ENCODE data around the gene PIM3.

PIM3 gene

DNA sequence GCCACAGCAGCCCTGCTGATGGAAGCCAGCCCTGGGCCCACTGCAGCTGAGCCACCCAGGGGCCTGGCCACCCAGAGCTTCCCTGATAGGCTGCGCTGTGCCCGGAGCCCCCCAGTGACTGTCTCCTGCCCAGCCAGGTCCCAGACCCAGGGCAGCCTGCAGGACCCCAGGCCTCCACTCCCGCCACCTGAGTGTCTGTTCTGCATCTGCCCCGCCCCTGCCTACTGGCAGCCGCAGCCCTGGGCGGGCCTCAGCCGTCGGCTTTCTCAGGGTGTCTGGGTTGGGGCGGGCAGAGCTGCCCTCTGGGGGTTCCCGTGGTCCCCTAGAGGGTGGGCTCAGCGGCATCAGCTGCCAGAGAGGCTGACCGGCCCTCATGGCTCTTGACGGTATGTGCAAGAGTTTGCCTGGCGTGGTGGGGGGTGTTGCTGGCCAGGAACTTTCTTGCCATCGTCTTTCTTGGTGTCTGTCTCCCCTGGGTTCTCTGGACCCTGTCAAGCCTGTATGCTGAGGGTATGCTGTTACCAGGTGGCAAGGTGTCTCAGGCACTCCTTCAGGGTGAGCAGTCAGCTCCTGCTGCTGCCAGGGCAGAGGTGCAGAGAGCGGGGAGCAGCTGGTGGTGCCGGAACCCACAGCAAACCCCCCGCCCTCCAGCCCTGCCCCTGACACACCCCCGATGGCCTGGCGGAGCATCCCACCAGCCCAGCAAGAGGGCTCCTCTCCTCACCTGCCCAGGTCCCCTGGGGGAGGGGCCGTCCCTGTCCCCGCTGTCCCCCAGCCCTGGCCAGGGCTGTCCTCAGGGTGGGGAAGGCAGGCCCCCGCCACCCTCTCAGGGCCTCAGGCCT, 12.2 kb upstream of the PIM3 start:
- H3K9ac ChIP-seq (ENCODE audit: low read length), result no peak overlapping the region
- H3K27ac ChIP-seq (ENCODE audit: low read depth, low read length), result no peak overlapping the region
- no peaks in the 10 kb centered on the region for H3K36me3 ChIP-seq (ENCODE audit: insufficient read depth, low read length)
- H3K9me3 ChIP-seq (ENCODE audit: low read length), result no peaks in the 10 kb centered on the region
- no peaks in the 10 kb centered on the region for H3K4me1 ChIP-seq (ENCODE audit: insufficient read depth, low read length)
- no peaks in the 10 kb centered on the region for H3K27me3 ChIP-seq (ENCODE audit: control insufficient read depth in 1 of 2, insufficient read depth in 2 of 2, low read length in 2 of 2)
- H3K4me3 ChIP-seq (ENCODE audit: low read depth in 1 of 2, low read length in 2 of 2), result no peak overlapping the region

- H3K27ac ChIP-seq (ENCODE audit: low read depth, low read length), result no peak overlapping the region
- H3K9ac ChIP-seq (ENCODE audit: low read length), result no peak overlapping the region
- no peak overlapping the region for H3K4me3 ChIP-seq (ENCODE audit: low read depth in 1 of 2, low read length in 2 of 2)
- no peaks in the 10 kb centered on the region for H3K9me3 ChIP-seq (ENCODE audit: low read length)
- H3K4me1 ChIP-seq (ENCODE audit: insufficient read depth, low read length), result no peaks in the 10 kb centered on the region
- no peaks in the 10 kb centered on the region for H3K36me3 ChIP-seq (ENCODE audit: insufficient read depth, low read length)
- no peaks in the 10 kb centered on the region for H3K27me3 ChIP-seq (ENCODE audit: control insufficient read depth in 1 of 2, insufficient read depth in 2 of 2, low read length in 2 of 2)
Observed at GRCh38 chr22:49948958-49949913, 11.3 kb upstream of the PIM3 start.

- Histone ChIP-seq H3K4me3 (ENCODE audit: low read depth in 1 of 2, low read length in 2 of 2) (no peak overlapping the region), H3K27me3 (ENCODE audit: control insufficient read depth in 1 of 2, insufficient read depth in 2 of 2, low read length in 2 of 2) (no peaks in the 10 kb centered on the region), H3K4me1 (ENCODE audit: insufficient read depth, low read length) (no peaks in the 10 kb centered on the region), H3K36me3 (ENCODE audit: insufficient read depth, low read length) (no peaks in the 10 kb centered on the region), H3K9me3 (ENCODE audit: low read length) (no peaks in the 10 kb centered on the region), H3K27ac (ENCODE audit: low read depth, low read length) (no peak overlapping the region), H3K9ac (ENCODE audit: low read length) (no peak overlapping the region)
Observed at GRCh38 chr22:49949914-49950292, 10.7 kb upstream of the PIM3 start.

DNA sequence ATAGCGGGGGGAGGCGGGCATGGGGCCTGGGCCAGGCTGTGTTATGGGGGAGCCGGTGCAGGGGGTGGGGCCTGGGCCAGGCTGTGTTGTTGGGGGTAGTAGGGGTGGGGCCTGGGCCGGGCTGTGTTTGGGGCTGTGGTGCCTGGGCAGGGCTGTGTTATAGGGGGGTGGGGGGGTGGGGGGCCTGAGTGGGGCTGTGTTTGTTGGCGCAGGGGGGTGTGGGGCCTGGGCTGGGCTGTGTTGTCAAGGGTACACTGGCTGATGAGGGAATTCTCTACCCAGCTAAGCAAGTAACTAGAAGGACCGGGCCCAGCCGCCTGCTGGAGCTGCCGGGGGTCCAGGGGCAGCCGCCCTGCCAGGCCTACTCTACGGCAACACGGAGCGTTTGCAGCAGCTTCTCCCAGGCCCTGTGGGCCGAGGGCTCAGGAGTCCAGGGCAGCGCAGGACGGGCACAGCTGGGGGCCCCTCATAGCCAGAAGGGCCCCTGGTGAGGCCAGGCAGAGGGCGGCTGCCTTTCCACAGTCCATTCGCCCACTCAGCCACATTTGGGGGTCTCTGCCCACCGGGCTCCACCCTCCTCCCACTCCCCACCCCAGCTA, 10.1 kb upstream of the PIM3 start:
- no peak overlapping the region for H3K4me3 ChIP-seq (ENCODE audit: low read depth in 1 of 2, low read length in 2 of 2)

GRCh38 chr22:49951000-49951677, 9.4 kb upstream of the PIM3 start:
- Histone ChIP-seq H3K9me3 (ENCODE audit: low read length) (no peaks in the 10 kb centered on the region), H3K9ac (ENCODE audit: low read length) (no peak overlapping the region), H3K27ac (ENCODE audit: low read depth, low read length) (no peak overlapping the region), H3K4me1 (ENCODE audit: insufficient read depth, low read length) (no peaks in the 10 kb centered on the region), H3K27me3 (ENCODE audit: control insufficient read depth in 1 of 2, insufficient read depth in 2 of 2, low read length in 2 of 2) (no peaks in the 10 kb centered on the region), H3K36me3 (ENCODE audit: insufficient read depth, low read length) (no peaks in the 10 kb centered on the region), H3K4me3 (ENCODE audit: low read depth in 1 of 2, low read length in 2 of 2) (no peak overlapping the region)

More for the DNA sequence above, 10.1 kb upstream of the PIM3 start:
- H3K27me3 ChIP-seq (ENCODE audit: control insufficient read depth in 1 of 2, insufficient read depth in 2 of 2, low read length in 2 of 2), result no peaks in the 10 kb centered on the region
- no peak overlapping the region for H3K9ac ChIP-seq (ENCODE audit: low read length)
- H3K9me3 ChIP-seq (ENCODE audit: low read length), result no peaks in the 10 kb centered on the region
- H3K36me3 ChIP-seq (ENCODE audit: insufficient read depth, low read length), result no peaks in the 10 kb centered on the region
- no peak overlapping the region for H3K27ac ChIP-seq (ENCODE audit: low read depth, low read length)
- H3K4me1 ChIP-seq (ENCODE audit: insufficient read depth, low read length), result no peaks in the 10 kb centered on the region

DNA sequence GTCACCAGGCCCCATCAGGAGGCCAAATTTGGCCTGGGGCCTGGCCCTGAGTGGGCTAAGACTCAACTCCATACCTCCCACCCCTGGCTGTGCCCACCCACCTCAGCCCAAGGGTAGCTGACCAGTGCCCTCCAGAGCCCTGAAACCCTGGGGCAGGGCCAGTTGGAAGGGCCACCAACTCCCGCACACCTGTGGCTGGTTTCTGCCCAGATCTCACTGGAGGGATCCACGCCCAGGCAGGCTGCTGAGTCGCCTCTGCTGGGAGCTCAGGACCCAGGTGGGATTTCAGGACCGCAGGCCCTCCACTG, 8.9 kb upstream of the PIM3 start:
- H3K9ac ChIP-seq (ENCODE audit: low read length), result no peak overlapping the region
- H3K9me3 ChIP-seq (ENCODE audit: low read length), result no peaks in the 10 kb centered on the region
- no peaks in the 10 kb centered on the region for H3K36me3 ChIP-seq (ENCODE audit: insufficient read depth, low read length)
- H3K27me3 ChIP-seq (ENCODE audit: control insufficient read depth in 1 of 2, insufficient read depth in 2 of 2, low read length in 2 of 2), result no peaks in the 10 kb centered on the region
- H3K27ac ChIP-seq (ENCODE audit: low read depth, low read length), result no peak overlapping the region
- no peak overlapping the region for H3K4me3 ChIP-seq (ENCODE audit: low read depth in 1 of 2, low read length in 2 of 2)
- no peaks in the 10 kb centered on the region for H3K4me1 ChIP-seq (ENCODE audit: insufficient read depth, low read length)

DNA sequence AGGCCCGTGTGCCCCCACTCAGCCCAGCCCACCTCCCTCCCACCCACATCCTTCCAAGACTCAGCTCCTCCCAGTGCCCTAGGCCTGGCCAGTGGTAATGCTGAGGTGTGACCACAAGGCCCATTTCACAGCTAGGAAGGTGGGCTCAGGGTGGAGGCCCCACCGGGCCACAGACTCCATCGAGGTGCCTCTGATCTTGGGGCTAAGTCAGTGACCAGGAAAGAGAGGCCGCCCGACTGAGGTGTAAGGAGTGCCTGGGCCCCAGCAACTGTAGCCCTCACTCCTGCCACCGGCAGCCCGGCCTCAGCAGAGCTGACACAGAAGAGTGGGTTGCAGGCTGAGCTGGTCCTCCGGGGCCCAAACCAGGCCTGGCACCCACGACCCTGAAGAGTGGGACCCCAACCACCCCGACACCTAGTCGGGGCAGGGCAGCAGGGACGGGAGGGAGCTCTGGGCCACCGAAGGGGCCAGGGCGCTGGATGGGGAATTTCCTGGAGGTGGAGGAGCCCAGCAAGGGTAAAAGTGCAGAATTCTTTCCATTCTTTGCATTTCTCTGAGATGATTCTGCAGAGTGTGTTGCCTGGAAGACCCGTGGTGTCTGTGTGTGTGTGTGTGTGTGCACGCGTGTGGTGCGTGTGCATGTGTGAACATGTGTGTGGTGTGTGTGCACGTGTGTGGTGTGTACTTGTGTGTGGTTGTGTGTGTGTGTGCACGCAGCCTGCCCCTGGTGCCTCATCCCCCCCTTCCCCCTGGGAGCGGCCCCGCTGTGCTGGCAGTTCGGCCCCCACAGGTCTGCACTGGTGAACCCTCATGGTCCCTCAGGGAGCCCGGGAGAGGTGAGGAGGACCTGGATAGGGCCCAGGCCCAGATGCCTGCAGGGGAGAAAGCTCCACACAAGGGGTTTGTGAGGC, 8.3 kb upstream of the PIM3 start:
- no peaks in the 10 kb centered on the region for H3K27me3 ChIP-seq (ENCODE audit: control insufficient read depth in 1 of 2, insufficient read depth in 2 of 2, low read length in 2 of 2)
- H3K9ac ChIP-seq (ENCODE audit: low read length), result no peak overlapping the region
- H3K36me3 ChIP-seq (ENCODE audit: insufficient read depth, low read length), result no peaks in the 10 kb centered on the region
- no peak overlapping the region for H3K4me3 ChIP-seq (ENCODE audit: low read depth in 1 of 2, low read length in 2 of 2)
- no peak overlapping the region for H3K27ac ChIP-seq (ENCODE audit: low read depth, low read length)
- H3K4me1 ChIP-seq (ENCODE audit: insufficient read depth, low read length), result no peaks in the 10 kb centered on the region
- H3K9me3 ChIP-seq (ENCODE audit: low read length), result no peaks in the 10 kb centered on the region

DNA sequence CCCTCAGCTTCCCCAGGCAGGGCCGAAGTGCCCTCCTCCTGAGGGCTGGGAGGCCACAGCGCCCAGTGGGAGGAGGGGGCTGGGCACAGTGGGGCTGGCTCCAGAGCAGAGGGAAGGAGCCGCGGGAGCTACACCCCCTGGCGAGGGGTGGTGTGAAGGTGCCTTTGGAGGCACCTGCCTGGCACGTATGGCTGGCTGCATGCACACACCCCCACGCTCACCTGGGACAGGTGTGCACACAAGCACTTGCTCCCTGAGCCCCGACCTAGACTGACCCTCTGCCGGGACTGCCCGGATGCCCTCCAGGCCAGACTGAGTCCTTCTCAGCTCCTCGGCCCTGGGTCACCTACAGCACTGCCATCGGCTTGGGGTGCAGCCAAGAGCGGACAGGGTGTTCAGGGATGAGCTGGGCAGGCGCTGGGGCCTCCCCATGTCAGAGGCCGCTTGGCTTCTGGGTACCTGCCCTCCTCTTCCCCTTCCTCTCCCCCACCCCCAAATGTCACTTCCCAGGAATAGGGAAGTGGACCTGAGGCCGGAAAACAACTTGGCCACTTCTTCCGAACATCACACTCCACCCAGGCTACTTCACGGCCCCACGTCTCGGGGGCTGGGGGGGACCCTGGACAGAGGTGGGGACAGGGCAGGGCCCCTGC, 7.4 kb upstream of the PIM3 start:
- Histone ChIP-seq H3K27me3 (ENCODE audit: control insufficient read depth in 1 of 2, insufficient read depth in 2 of 2, low read length in 2 of 2) (no peaks in the 10 kb centered on the region), H3K36me3 (ENCODE audit: insufficient read depth, low read length) (no peaks in the 10 kb centered on the region), H3K4me1 (ENCODE audit: insufficient read depth, low read length) (no peaks in the 10 kb centered on the region), H3K4me3 (ENCODE audit: low read depth in 1 of 2, low read length in 2 of 2) (no peak overlapping the region), H3K27ac (ENCODE audit: low read depth, low read length) (no peak overlapping the region), H3K9ac (ENCODE audit: low read length) (no peak overlapping the region), H3K9me3 (ENCODE audit: low read length) (no peaks in the 10 kb centered on the region)

DNA sequence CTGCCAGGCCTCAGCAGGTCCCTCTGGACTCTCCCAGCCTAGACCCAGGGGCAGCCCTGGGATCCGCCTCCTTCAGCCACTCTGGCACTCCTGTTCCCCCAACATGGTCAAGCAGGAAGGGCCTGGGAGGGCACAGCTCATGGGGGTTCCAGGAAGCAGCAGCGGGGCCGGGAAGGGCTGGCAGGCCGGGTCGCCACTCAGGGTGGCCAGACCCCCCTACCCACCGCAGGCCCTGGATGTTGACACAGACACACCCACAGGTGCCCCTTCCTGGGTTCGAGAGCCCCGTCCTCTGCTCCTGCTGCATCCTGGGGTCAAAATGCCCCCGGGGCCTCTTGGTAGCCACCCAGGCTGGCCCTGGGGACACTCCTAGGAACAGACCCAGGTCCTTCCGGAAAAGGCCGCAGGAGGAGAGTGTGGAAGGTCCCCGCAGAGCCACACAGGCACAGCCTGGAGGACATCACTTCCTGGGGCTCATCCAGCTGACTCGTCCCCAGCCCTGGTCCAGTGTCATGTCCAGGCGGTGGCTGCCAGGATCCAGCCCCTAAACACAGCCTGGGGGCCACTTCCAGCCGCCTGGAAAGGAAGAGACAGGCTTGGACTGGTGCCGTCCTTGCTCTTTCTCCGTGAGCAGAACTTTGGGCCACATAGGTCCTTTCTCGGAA, 6.8 kb upstream of the PIM3 start:
- Histone ChIP-seq H3K27ac (ENCODE audit: low read depth, low read length) (no peak overlapping the region), H3K9ac (ENCODE audit: low read length) (no peak overlapping the region), H3K27me3 (ENCODE audit: control insufficient read depth in 1 of 2, insufficient read depth in 2 of 2, low read length in 2 of 2) (no peaks in the 10 kb centered on the region), H3K4me1 (ENCODE audit: insufficient read depth, low read length) (no peaks in the 10 kb centered on the region), H3K4me3 (ENCODE audit: low read depth in 1 of 2, low read length in 2 of 2) (no peak overlapping the region), H3K9me3 (ENCODE audit: low read length) (no peaks in the 10 kb centered on the region), H3K36me3 (ENCODE audit: insufficient read depth, low read length) (no peaks in the 10 kb centered on the region)

- Histone ChIP-seq H3K4me3 (ENCODE audit: low read depth in 1 of 2, low read length in 2 of 2) (no peak overlapping the region), H3K27ac (ENCODE audit: low read depth, low read length) (no peak overlapping the region), H3K9me3 (ENCODE audit: low read length) (no peaks in the 10 kb centered on the region), H3K4me1 (ENCODE audit: insufficient read depth, low read length) (no peaks in the 10 kb centered on the region), H3K27me3 (ENCODE audit: control insufficient read depth in 1 of 2, insufficient read depth in 2 of 2, low read length in 2 of 2) (no peaks in the 10 kb centered on the region), H3K9ac (ENCODE audit: low read length) (no peak overlapping the region), H3K36me3 (ENCODE audit: insufficient read depth, low read length) (no peaks in the 10 kb centered on the region)
Observed at GRCh38 chr22:49954354-49954753, 6.2 kb upstream of the PIM3 start.

Measured in muscle layer of colon (tissue), 2 donors.